HG03196 (cell line): ENCODE results near the gene FGA.

Experiments
- ATAC-seq: cut with Tn5 transposase; IDR thresholded peaks from one replicate; pipeline ENCODE4 v1.9.1; 2021; ENCODE audit not compliant: unreplicated experiment

FGA gene

DNA sequence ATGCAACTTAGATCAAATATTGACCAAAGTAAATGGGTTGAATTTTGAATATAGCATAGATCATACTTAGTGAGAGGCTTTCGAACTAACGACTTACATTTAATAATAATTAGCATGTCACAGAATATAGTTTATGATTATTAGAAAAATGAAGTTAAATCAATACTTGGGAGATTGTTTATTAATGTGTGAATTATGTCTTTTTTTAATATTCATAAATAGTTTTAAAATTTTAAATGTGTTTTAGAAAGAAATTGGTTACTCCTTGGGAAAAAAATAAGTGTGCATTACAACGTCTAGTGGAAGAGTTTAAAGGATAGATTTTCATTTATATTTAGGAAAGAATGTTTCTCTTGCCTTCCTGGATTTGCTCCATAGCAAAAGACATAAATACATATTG, 7.3 kb downstream of the FGA start:
- ATAC-seq: no peak

DNA sequence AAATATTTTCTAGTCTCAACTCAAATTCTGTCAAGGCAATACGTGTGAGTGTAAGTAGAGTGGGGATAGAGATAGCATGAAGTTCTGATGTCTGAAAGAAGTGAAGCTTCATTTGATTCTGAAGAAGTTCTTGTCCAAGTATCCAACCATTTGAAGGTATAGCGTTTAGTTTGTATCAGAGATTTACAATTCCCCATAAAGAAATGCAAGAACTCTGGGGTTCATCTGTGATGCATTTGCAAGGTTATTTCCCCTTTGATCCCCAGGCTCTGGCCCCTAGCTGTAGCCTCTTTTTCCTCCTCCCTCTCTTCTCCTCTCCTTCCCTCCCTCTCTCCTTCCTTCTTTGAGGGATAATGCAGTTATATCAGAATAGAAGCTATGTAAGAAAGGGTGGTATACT, 7.8 kb downstream of the FGA start:
- ATAC-seq: no peak

DNA sequence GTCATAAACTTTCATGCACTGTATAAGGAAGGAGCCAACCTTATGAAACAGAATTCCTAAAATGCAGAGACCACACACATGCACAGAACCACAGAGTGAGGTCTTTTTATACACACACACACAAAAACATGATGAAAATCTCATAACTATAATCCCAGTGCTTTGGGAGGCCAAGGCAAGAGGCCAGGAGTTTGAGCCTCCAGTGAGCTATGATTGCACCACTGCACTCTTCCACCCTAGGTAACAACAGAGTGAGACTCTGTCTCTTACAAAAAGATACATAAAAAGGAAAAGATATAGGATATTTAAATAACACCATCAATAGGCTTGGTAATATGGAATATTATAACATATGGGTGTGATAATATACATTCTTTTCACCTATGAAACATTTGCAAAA, 10.6 kb downstream of the FGA start:
- no peak for ATAC-seq

DNA sequence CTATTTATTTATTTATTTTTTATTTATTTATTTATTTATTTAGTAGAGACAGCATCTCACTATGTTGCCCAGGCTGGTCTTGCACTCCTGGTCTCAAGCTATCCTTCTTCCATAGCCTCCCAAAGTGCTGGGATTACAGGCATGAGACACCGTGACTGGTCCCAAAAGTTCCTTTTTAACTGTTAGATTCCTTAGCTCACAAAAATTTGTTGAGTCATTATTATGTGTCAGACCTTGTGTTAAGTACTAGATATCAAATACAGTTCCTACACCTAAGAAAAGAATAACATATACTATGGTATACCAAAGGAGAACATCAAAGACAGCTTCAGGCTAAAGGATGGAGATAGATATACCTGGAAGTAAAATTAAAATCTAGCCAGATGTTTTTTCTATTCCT, 11.6 kb downstream of the FGA start:
- ATAC-seq: no peak

DNA sequence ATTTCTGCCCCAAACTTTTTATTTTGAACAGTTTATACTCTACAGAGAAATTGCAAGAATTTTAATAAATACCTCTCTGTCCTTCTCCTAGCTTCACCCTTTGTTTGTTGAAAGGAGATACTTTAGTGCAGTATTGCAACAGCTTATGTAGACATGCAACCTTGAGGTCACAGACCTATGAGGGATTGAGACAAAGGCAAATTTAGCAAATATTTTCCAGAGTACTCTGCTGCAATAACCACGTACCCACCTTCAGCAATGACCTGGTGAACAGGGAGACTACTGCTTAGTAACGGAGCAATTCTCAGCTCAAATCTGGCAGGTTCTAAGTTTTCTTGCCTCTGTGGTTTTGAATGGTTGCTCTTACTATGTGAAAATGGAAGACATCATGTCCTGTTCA, 13.2 kb downstream of the FGA start:
- ATAC-seq: no peak

DNA sequence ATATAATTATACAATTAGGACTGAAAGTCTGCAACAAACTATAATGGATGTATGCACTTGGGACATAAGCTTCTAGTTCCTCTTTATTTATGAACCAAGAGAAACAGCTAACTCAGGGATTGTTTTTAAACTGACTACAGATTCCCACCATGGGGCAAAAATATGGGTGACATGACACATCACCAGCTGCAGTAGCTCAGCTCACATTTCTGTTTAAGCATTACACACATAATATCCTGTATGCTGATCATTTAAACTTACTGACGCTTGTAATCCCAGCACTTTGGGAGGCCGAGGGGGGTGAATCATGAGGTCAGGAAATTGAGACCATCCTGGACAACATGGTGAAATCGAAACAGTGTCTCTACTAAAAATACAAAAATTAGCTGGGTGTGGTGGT, 16.2 kb downstream of the FGA start:
- no peak for ATAC-seq

DNA sequence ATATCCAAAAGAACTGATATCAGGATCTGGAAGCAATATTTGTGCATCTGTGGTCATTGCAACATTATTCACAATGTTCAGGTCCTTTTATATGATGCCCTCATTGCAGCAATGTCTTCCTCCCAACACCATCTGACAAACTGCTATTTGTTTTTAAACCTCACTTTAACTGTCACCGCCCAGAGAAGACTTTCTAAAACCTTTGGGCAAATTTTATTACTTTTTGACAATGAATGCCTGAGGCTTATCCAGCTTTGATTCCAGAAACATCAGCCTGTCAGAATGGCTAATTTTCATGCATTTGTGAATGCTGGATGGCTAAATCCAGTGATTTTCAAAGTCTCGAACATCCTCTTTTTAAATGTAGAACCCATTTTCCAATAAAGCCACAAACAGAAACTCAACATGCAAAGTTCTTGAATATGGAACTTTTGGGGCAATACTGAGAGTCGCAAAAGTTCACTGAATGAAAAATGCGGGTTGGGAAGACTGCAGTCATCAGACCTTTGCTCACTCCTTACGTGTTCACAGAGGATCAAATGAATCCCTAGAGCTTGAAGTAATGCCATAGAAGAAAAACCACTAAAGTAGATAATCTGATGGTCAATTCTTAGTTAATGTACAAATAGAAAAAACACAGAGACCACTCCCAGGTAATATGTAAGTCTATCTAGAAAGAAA, 17.2 kb downstream of the FGA start:
- ATAC-seq: no peak

DNA sequence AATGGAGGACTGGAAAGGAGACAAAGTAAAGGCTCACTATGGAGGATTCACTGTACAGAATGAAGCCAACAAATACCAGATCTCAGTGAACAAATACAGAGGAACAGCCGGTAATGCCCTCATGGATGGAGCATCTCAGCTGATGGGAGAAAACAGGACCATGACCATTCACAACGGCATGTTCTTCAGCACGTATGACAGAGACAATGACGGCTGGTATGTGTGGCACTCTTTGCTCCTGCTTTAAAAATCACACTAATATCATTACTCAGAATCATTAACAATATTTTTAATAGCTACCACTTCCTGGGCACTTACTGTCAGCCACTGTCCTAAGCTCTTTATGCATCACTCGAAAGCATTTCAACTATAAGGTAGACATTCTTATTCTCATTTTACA, 21.0 kb downstream of the FGA start:
- no peak for ATAC-seq

DNA sequence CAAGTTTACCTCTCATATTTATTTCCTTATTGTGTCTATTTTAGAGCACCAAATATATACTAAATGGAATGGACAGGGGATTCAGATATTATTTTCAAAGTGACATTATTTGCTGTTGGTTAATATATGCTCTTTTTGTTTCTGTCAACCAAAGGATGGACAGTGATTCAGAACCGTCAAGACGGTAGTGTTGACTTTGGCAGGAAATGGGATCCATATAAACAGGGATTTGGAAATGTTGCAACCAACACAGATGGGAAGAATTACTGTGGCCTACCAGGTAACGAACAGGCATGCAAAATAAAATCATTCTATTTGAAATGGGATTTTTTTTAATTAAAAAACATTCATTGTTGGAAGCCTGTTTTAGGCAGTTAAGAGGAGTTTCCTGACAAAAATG, 21.5 kb downstream of the FGA start:
- no peak for ATAC-seq

DNA sequence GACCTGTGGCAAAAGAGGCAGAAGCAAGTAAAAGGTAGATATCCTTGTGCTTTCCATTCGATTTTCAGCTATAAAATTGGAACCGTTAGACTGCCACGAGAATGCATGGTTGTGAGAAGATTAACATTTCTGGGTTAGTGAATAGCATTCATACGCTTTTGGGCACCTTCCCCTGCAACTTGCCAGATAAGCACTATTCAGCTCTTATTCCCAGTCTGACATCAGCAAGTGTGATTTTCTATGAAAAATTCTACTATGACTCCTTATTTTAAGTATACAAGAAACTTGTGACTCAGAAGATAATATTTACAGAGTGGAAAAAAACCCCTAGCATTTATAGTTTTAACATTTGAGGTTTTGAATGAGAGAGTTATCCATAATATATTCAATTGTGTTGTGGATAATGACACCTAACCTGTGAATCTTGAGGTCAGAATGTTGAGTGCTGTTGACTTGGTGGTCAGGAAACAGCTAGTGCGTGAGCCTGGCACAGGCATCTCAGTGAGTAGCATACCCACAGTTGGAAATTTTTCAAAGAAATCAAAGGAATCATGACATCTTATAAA, 23.8 kb downstream of the FGA start:
- no peak for ATAC-seq

DNA sequence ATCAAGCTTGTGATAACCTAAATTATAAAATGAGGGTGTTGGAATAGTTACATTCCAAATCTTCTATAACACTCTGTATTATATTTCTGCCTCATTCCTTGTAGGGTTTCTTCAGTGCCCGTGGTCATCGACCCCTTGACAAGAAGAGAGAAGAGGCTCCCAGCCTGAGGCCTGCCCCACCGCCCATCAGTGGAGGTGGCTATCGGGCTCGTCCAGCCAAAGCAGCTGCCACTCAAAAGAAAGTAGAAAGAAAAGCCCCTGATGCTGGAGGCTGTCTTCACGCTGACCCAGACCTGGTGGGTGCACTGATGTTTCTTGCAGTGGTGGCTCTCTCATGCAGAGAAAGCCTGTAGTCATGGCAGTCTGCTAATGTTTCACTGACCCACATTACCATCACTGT, 24.8 kb downstream of the FGA start:
- ATAC-seq: no peak

DNA sequence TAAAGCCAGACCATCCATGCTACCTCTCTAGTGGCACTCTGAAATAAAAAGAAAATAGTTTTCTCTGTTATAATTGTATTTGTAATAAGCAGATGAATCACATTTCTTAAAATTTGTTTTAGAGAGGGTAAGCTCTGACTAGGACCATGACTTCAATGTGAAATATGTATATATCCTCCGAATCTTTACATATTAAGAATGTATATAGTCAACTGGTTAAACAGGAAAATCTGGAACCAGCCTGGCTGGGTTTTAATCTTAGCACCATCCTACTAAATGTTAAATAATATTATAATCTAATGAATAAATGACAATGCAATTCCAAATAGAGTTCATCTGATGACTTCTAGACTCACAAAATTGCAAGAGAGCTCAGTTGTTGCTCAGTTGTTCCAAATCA, 26.2 kb downstream of the FGA start:
- no peak for ATAC-seq

DNA sequence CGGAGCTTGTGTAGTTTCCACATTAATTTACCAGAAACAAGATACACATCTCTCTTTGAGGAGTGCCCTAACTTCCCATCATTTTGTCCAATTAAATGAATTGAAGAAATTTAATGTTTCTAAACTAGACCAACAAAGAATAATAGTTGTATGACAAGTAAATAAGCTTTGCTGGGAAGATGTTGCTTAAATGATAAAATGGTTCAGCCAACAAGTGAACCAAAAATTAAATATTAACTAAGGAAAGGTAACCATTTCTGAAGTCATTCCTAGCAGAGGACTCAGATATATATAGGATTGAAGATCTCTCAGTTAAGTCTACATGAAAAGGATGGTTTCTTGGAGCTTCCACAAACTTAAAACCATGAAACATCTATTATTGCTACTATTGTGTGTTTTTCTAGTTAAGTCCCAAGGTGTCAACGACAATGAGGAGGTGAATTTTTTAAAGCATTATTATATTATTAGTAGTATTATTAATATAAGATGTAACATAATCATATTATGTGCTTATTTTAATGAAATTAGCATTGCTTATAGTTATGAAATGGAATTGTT, 27.8 kb downstream of the FGA start, which contains the start of gene FGB:
Gene FGB (plus strand): TSS at position 315 of the 558 bp plus-strand sequence. CDS start 8 bp downstream, at position 323.
- no peak for ATAC-seq

DNA sequence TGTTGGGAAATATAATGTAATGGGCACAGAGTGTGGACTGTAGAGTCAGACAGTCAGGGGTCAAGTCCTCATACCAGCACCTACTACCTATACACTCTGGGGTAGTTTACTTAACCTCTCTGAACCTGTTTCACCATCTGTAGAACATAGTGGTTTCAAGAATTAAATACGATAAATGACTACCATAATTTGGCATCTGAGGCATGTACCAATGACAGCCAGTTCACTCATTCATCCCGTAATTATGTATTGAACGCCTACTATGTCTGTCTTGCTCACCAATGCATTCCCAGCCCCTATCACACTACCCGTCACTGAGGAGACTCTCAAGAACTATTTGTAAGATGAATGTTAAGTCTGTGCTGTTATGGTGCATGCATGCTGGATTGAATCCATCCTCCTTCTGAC, 29.7 kb downstream of the FGA start:
- ATAC-seq: no peak

DNA sequence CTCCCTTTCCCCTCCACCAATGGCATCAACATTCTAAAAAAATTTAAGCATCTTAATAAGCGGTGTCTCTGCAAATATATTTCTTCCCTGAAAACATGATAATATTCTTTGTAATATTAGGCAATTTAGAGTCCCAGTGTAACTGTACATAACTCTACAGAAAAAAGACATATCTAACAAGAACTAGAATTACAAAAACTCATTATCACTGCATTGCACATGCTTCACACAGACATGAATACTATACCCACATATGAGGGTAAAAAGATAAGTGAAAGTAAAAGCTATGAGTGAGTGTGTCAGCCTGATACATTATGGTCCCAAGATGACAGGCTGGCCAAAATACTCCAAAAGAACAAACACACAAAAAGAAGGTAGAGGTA, 30.1 kb downstream of the FGA start:
- ATAC-seq: no peak

DNA sequence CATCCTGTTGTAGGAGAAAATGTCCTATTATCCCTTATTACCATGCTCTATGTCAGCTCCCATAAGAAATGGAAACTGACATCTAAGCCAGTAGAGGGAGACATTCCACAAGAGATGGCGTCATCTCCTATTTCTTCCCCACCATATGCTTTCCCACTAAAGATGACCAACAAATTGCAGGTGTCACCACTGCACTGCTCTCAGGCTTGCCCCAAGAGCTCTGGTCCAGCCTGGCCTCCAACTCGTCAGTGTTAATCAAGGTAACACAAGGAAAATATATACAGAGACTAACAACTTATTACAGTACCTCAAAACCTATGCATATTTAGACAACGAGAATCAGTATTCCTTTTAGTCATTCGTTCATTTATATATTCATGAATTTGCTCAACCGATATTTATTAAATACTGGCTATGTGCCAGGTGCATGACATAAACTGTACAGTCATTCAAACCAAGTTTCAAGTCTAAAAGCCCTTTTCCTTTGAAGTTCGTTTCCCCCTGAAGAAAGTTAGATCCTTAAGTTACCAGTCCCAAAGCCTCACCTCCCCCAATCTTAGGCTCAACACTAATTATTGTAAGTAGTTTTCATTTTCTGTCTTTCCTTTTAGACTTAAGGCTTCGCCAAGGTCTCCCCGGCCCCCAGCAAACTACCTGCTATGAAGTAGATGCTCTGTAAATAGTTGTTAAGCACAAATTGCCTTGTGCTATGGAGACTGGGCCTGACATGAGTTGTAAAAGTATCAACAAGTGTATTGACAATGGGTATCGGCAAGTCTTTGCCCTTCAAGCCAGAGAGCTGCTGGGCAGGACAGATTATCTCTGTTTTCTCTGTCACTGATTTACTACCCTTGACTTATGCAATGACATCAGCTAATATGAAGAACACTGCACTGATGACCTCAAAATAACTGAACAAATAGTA, 30.8 kb downstream of the FGA start:
- peak; percentile 81 for ATAC-seq

DNA sequence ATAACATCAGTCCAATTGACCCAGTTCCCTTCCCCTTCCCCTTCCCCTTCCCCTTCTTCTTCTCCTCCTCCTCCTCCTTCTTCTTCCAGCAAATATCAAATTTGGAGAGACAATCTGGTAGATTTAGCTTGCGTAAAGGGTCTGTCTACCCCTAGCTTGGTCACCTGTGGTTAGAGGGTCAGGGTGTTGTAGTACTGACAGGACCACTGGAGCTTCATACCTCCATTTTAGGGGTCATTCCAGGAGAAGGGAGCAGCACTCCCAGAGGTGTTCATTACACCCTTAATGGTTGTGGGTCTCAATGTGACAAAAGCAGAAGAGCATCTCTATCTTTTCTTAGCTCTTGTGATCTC, 31.4 kb downstream of the FGA start:
- ATAC-seq: peak; percentile 28

DNA sequence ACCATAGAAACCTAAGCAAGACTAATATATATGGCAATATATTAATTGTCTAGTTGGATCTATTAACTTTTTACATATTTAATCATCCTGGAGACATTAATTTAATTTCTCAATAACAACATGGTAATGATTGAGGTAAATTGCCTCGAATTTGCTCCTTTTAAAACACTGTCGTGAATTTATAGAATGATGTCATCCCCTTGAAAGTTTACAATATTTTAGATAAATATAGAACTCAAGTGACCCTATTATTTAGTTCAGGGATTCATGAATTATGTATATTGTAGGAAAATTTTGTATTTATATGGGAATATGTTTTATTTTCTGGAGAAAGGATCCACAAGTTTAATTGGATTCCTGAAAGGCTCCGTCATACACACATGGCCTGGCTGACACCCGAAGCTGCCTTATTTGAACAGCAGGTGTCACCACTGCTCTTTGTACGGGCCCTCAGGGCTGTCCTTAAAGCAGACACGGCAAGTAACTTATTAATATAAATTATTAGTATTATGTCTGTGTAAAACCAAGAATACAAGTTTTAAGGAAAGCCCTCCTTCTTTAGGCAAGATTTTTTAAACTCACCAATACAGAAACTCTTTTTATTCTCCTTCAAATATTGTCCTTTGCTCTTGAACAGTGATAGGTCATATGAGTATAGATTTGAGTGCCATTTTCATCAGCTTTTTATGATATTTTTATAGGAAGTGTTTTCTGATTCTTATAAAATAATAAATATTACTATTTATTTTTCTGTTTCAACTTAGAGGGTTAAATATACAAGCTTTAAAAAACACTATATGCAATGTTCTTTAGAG, 38.5 kb downstream of the FGA start:
- peak; percentile 58 for ATAC-seq

DNA sequence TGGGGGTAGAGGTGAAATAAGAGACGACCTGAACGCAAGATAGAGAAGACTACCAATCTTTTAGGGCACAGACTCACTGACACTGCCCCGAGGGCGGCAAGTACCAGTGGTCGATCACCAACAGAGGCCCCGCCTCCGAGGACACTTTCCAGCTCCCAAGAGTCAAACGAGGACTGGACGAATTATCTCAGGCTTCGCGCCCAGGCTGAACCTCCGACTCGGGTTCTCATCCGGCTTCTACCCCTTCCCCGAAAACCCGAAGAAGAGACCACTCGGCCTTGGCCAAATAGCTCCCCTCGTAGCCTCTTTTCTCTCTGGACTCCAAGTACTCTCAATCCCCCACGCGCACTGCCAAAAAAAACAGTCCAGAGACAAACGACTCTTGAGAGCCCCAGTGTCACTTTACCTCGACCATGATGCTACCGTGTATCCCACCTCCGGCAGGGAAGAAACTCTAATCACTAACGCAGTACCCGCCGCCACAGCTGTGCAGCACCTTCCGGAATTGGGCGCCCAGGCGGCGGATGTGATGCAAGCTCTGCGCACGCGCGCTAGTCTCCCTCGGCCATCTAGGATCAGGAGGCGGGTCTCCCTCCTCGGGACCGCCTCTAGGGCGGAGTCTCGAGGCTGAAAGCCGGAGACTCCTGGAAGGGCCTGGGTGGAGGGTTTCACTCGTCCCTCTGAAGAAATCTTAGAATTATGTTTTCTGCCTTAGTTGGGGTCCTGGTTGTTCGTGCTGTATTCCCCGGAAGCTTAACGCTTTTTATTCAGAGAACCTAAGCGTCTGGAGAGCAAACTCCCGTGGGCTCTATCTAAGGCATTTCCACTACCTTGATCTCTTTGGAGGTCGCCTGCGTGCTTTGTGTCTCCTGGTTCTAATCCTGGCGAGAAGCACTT, 40.4 kb downstream of the FGA start, which contains the start of gene PLRG1:
Gene PLRG1 (minus strand): TSS at position 507 of the 897 bp plus-strand sequence. CDS start 92 bp downstream, at position 415.
- peak; percentile 99 for ATAC-seq

DNA sequence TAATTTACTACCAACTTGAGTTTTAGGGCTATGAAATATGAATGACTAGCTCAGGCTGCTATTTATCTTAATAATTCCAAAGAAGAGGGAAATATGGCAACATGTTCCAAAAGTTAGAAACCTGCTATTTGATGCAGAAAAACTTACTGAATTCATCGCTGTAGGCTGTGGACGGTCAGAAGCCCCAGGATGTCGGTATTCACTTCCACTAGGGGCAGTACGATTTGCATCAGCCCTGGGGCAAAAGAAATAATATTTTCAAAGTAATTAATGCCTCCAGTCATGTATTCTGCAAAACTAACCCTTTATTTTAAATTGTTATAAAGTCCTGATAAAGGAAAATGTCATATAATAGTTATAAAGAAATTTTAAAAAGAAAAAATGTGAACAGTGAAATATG, 44.9 kb downstream of the FGA start:
- ATAC-seq: no peak
